Measurements from ENCODE around the gene ELF4. TPM values are rescaled to one million over a fixed set of nuclear protein-coding genes. Genes with fewer than 3 reads are reported as not detected.
"Not testable (repeated sequence)": the region's sequence is repeated elsewhere in the genome, so short reads cannot be mapped to it uniquely, and the experiment has no call there.

Gene ELF4
- polyA plus RNA-seq, 1 donor from 2014 or later: not detected

DNA sequence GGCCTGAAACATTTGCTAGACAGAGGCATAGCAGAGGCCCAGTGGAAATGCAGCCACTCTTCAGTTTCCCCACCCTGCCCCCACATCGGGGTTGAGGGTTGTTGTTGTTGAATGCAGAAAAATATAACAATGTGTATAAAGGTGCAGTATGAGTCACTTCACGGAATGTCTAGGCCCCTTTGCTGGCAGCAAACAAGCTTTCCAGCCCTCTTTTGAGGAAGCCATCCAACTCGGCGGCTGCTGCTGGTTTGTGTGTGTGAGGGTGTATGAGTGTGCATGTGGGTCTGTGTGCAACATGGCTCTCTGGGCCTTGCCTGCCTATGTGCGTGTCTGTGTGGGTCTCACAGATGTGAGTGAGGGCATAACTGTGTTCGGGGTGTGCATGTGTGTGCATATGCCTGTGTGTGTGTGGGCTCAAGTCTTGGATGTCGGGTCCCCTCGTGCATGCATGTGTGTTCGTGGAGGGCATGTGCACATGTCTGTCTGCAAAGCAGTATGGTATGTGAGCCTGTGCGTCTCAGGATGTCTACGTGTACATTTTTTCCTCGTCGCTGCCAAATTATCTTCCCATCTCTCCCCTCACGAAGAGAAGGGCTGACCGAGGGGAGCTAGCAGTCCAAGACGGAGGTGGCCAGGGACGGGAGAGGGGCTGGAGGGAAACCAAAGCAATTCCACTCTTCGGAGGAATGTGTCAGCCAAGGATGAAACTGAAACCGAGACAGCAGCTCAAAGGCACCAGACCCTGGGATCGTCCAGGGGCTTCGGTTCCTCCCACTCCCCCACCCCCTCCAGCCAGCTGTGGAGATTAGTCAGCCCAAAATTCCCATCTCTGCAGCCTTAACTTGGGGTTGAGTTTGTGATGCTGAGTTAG is 8.4 kb upstream of the ELF4 start:
- Histone ChIP-seq H3K9me3 (ENCODE audit: low read length) (no peaks in the 10 kb centered on the region), H2AFZ (ENCODE audit: low read depth, low read length) (no peak overlapping the region), H3K27ac (ENCODE audit: low read length) (no peak overlapping the region), H3K9me2 (ENCODE audit: insufficient read depth, low read length) (no peaks in the 10 kb centered on the region), H3K79me2 (replicated peaks; ENCODE audit: insufficient read depth, low read length) (no peaks in the 10 kb centered on the region), H3K4me3 (ENCODE audit: low read length) (no peak overlapping the region), H4K20me1 (ENCODE audit: insufficient read depth) (no peaks in the 10 kb centered on the region), H3K36me3 (ENCODE audit: insufficient read depth, low read length) (no peaks in the 10 kb centered on the region), H3K27me3 (ENCODE audit: insufficient read depth, low read depth, low read length) (peaks cover 5% of the 10 kb centered on the region), H3K4me2 (ENCODE audit: low read length) (no peak overlapping the region), H3K9ac (ENCODE audit: low read length) (no peak overlapping the region), H3F3A (ENCODE audit: insufficient read depth, low read length, poor library complexity, severe bottlenecking) (no peaks in the 10 kb centered on the region)
- TF ChIP-seq CTCF (IDR thresholded peaks at IDR 0.05; ENCODE audit: poor library complexity, severe bottlenecking) (no peak), RAD21 (conservative IDR thresholded peaks at IDR 0.05) (no peak)

- H3K9me3 ChIP-seq (ENCODE audit: low read length): no peaks in the 10 kb centered on the region
- H3K9ac ChIP-seq (ENCODE audit: low read length): no peak overlapping the region
- H3K27me3 ChIP-seq (ENCODE audit: insufficient read depth, low read depth, low read length): peaks cover 5% of the 10 kb centered on the region
- H3K4me3 ChIP-seq (ENCODE audit: low read length): no peak overlapping the region
- TF ChIP-seq SMC3 (conservative IDR thresholded peaks at IDR 0.05; ENCODE audit: poor library complexity) (no peak), TAF1 (IDR thresholded peaks at IDR 0.05; ENCODE audit: low read depth) (no peak), EZH2 (IDR thresholded peaks at IDR 0.05; ENCODE audit: borderline replicate concordance, insufficient read depth, low read length, poor library complexity, severe bottlenecking) (no peak), EP300 (conservative IDR thresholded peaks at IDR 0.05; ENCODE audit: poor library complexity, severe bottlenecking) (no peak), MXI1 (conservative IDR thresholded peaks at IDR 0.05; ENCODE audit: poor library complexity, severe bottlenecking) (no peak), POLR2AphosphoS5 (IDR thresholded peaks at IDR 0.05) (no peak), RAD21 (conservative IDR thresholded peaks at IDR 0.05) (no peak), CTCF (IDR thresholded peaks at IDR 0.05; ENCODE audit: poor library complexity, severe bottlenecking) (no peak)
- TF ChIP-seq, protein P1, sequence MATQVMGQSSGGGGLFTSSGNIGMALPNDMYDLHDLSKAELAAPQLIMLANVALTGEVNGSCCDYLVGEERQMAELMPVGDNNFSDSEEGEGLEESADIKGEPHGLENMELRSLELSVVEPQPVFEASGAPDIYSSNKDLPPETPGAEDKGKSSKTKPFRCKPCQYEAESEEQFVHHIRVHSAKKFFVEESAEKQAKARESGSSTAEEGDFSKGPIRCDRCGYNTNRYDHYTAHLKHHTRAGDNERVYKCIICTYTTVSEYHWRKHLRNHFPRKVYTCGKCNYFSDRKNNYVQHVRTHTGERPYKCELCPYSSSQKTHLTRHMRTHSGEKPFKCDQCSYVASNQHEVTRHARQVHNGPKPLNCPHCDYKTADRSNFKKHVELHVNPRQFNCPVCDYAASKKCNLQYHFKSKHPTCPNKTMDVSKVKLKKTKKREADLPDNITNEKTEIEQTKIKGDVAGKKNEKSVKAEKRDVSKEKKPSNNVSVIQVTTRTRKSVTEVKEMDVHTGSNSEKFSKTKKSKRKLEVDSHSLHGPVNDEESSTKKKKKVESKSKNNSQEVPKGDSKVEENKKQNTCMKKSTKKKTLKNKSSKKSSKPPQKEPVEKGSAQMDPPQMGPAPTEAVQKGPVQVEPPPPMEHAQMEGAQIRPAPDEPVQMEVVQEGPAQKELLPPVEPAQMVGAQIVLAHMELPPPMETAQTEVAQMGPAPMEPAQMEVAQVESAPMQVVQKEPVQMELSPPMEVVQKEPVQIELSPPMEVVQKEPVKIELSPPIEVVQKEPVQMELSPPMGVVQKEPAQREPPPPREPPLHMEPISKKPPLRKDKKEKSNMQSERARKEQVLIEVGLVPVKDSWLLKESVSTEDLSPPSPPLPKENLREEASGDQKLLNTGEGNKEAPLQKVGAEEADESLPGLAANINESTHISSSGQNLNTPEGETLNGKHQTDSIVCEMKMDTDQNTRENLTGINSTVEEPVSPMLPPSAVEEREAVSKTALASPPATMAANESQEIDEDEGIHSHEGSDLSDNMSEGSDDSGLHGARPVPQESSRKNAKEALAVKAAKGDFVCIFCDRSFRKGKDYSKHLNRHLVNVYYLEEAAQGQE (IDR thresholded peaks at IDR 0.05; ENCODE audit: borderline replicate concordance): no peak
- no peaks in the 10 kb centered on the region for H3F3A ChIP-seq (ENCODE audit: insufficient read depth, low read length, poor library complexity, severe bottlenecking)
- no peaks in the 10 kb centered on the region for H3K79me2 ChIP-seq (replicated peaks; ENCODE audit: insufficient read depth, low read length)
- H3K9me2 ChIP-seq (ENCODE audit: insufficient read depth, low read length): no peaks in the 10 kb centered on the region
- no peaks in the 10 kb centered on the region for H4K20me1 ChIP-seq (ENCODE audit: insufficient read depth)
- no peak overlapping the region for H3K4me2 ChIP-seq (ENCODE audit: low read length)
- no peak overlapping the region for H3K27ac ChIP-seq (ENCODE audit: low read length)
- no peak overlapping the region for H2AFZ ChIP-seq (ENCODE audit: low read depth, low read length)
- no peaks in the 10 kb centered on the region for H3K36me3 ChIP-seq (ENCODE audit: insufficient read depth, low read length)
These were observed 6.9 kb upstream of the ELF4 start for GRCh38 chrX:130117166-130117565.

DNA sequence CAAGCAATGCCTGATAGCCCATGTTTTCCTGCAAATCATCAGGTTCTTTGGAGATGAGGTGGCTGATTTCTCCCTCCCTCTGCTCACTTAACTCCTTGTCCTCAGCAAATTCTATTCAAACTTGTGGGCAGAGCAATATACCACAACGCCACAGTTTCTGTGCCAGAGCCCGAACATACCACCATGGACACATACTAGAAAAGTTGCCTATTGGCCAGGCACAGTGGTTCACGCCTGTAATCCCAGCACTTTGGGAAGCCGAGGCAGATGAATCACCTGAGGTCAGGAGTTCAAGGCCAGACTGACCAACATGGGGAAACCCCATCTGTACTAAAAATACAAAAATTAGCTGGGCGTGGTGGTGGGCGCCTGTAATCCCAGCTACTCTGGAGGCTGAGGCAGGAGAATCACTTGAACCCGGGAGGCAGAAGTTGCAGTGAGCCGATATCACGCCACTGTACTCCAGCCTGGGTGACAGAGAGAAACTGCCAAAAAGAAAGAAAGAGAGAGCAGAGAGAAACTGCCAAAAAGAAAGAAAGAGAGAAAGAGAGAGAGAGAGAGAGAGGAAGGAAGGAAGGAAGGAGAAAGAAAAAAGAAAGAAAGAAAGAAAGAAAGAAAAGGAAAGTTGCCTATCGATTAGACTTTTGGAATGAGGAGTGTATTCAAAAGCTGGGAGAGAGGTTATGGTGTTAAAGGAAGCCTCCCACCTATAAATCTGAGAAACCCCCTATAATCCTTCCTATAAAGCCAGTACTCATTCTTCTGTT is 5.0 kb upstream of the ELF4 start:
- not testable (repeated sequence) for H4K20me1 ChIP-seq (ENCODE audit: insufficient read depth); H3K9ac ChIP-seq (ENCODE audit: low read length); H3K4me2 ChIP-seq (ENCODE audit: low read length); H3K79me2 ChIP-seq (replicated peaks; ENCODE audit: insufficient read depth, low read length); H3K9me2 ChIP-seq (ENCODE audit: insufficient read depth, low read length); H3K9me3 ChIP-seq (ENCODE audit: low read length); H3F3A ChIP-seq (ENCODE audit: insufficient read depth, low read length, poor library complexity, severe bottlenecking); H3K36me3 ChIP-seq (ENCODE audit: insufficient read depth, low read length); H3K27ac ChIP-seq (ENCODE audit: low read length); H3K4me3 ChIP-seq (ENCODE audit: low read length); H2AFZ ChIP-seq (ENCODE audit: low read depth, low read length)
- H3K27me3 ChIP-seq (ENCODE audit: insufficient read depth, low read depth, low read length): peaks cover 13% of the 10 kb centered on the region

Measured in neural cell (in vitro differentiated cells).